ENCODE measurements around the gene GRIN1.

GRIN1 gene

GRCh38 chr9:137149942-137150616 lies 11.1 kb downstream of the GRIN1 start:
- Histone ChIP-seq H3K27me3 (ENCODE audit: control insufficient read depth in 2 of 2, insufficient read depth in 2 of 2, low read length in 2 of 2) (peaks cover 5 to 6% of the 10 kb centered on the region in 2 donors), H3K9ac (ENCODE audit: low read depth in 1 of 2, low read length in 2 of 2) (no peak overlapping the region), H3K4me3 (ENCODE audit: low read length in 2 of 2) (no peak overlapping the region), H3K4me1 (ENCODE audit: control insufficient read depth in 2 of 2, insufficient read depth in 2 of 2, low read length in 2 of 2) (no peaks in the 10 kb centered on the region), H3K36me3 (ENCODE audit: control insufficient read depth in 2 of 2, insufficient read depth in 2 of 2, low read length in 2 of 2) (no peaks in the 10 kb centered on the region), H3K27ac (ENCODE audit: low read depth in 2 of 2, low read length in 2 of 2) (no peak overlapping the region), H3K9me3 (ENCODE audit: control insufficient read depth in 2 of 2, low read length in 2 of 2) (no peaks in the 10 kb centered on the region)

- H3K36me3 ChIP-seq (ENCODE audit: control insufficient read depth in 2 of 2, insufficient read depth in 2 of 2, low read length in 2 of 2): no peaks in the 10 kb centered on the region
- H3K9ac ChIP-seq (ENCODE audit: low read depth in 1 of 2, low read length in 2 of 2): no peak overlapping the region
- H3K27ac ChIP-seq (ENCODE audit: low read depth in 2 of 2, low read length in 2 of 2): no peak overlapping the region
- H3K27me3 ChIP-seq (ENCODE audit: control insufficient read depth in 2 of 2, insufficient read depth in 2 of 2, low read length in 2 of 2): peaks cover 6 to 12% of the 10 kb centered on the region in 2 donors
- H3K9me3 ChIP-seq (ENCODE audit: control insufficient read depth in 2 of 2, low read length in 2 of 2): no peaks in the 10 kb centered on the region
- H3K4me3 ChIP-seq (ENCODE audit: low read length in 2 of 2): no peak overlapping the region
- no peaks in the 10 kb centered on the region for H3K4me1 ChIP-seq (ENCODE audit: control insufficient read depth in 2 of 2, insufficient read depth in 2 of 2, low read length in 2 of 2)
Observed at GRCh38 chr9:137150617-137151457, 11.9 kb downstream of the GRIN1 start.

DNA sequence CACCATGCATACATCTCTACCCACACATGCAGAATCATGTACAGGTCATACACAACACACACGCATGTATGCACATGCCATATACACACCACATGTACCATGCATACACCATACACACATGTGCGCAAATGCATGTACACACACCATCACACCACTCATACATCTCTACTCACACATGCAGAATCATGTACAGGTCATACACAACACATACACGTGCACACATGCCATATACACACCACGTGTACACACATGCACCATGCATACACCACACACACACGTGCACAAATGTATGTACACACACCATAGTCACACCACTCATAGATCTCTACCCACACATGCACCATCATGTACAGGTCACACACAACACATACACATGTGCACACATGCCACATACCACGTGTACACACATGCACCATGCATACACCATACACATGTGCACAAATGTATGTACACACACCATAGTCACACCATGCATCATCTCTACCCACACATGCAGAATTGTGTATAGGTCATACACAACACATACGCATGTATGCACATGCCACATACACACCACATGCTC lies 14.0 kb downstream of the GRIN1 start:
- H3K27ac ChIP-seq (ENCODE audit: low read depth in 2 of 2, low read length in 2 of 2): no peak overlapping the region
- H3K9me3 ChIP-seq (ENCODE audit: control insufficient read depth in 2 of 2, low read length in 2 of 2): no peaks in the 10 kb centered on the region

GRCh38 chr9:137156567-137157375 lies 17.8 kb downstream of the GRIN1 start:
- Histone ChIP-seq H3K9ac (ENCODE audit: low read depth in 1 of 2, low read length in 2 of 2) (no peak overlapping the region), H3K9me3 (ENCODE audit: control insufficient read depth in 2 of 2, low read length in 2 of 2) (no peaks in the 10 kb centered on the region), H3K36me3 (ENCODE audit: control insufficient read depth in 2 of 2, insufficient read depth in 2 of 2, low read length in 2 of 2) (no peaks in the 10 kb centered on the region), H3K27ac (ENCODE audit: low read depth in 2 of 2, low read length in 2 of 2) (no peak overlapping the region), H3K27me3 (ENCODE audit: control insufficient read depth in 2 of 2, insufficient read depth in 2 of 2, low read length in 2 of 2) (peaks cover 33 to 36% of the 10 kb centered on the region in 2 donors), H3K4me1 (ENCODE audit: control insufficient read depth in 2 of 2, insufficient read depth in 2 of 2, low read length in 2 of 2) (peaks cover 4 to 7% of the 10 kb centered on the region in 2 donors), H3K4me3 (ENCODE audit: low read length in 2 of 2) (peak overlapping the region in 1 of 2 donors; percentile 5)

More for the DNA sequence above, 14.0 kb downstream of the GRIN1 start:
- H3K4me1 ChIP-seq (ENCODE audit: control insufficient read depth in 2 of 2, insufficient read depth in 2 of 2, low read length in 2 of 2): peaks cover 3 to 4% of the 10 kb centered on the region in 2 donors
- H3K36me3 ChIP-seq (ENCODE audit: control insufficient read depth in 2 of 2, insufficient read depth in 2 of 2, low read length in 2 of 2): no peaks in the 10 kb centered on the region
- peaks cover 14 to 17% of the 10 kb centered on the region in 2 donors for H3K27me3 ChIP-seq (ENCODE audit: control insufficient read depth in 2 of 2, insufficient read depth in 2 of 2, low read length in 2 of 2)
- H3K9ac ChIP-seq (ENCODE audit: low read depth in 1 of 2, low read length in 2 of 2): no peak overlapping the region
- no peak overlapping the region for H3K4me3 ChIP-seq (ENCODE audit: low read length in 2 of 2)

GRCh38 chr9:137157618-137158415 lies 18.9 kb downstream of the GRIN1 start:
- peaks cover 4 to 7% of the 10 kb centered on the region in 2 donors for H3K4me1 ChIP-seq (ENCODE audit: control insufficient read depth in 2 of 2, insufficient read depth in 2 of 2, low read length in 2 of 2)
- no peak overlapping the region for H3K9ac ChIP-seq (ENCODE audit: low read depth in 1 of 2, low read length in 2 of 2)
- H3K27me3 ChIP-seq (ENCODE audit: control insufficient read depth in 2 of 2, insufficient read depth in 2 of 2, low read length in 2 of 2): peaks cover 33 to 39% of the 10 kb centered on the region in 2 donors

DNA sequence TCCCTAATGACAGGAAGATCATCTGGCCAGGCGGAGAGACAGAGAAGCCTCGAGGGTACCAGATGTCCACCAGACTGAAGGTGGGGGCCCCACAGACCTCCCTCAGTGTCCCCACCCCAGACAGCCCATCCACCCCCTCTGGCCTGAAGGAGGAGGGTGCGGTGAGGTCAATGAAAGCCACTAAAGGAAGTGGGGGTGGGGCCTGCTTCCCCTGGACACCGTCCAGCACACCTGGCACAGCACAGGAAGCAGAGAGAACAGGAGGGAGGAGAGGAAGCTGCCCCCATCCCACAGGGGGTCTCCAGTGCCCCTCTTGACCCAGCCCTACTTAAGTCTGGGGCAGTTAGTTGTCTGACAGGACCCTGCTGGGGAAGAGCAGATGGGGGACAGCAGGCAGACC lies 19.7 kb downstream of the GRIN1 start:
- peaks cover 6 to 9% of the 10 kb centered on the region in 2 donors for H3K4me1 ChIP-seq (ENCODE audit: control insufficient read depth in 2 of 2, insufficient read depth in 2 of 2, low read length in 2 of 2)
- peaks cover 34 to 43% of the 10 kb centered on the region in 2 donors for H3K27me3 ChIP-seq (ENCODE audit: control insufficient read depth in 2 of 2, insufficient read depth in 2 of 2, low read length in 2 of 2)
- no peaks in the 10 kb centered on the region for H3K36me3 ChIP-seq (ENCODE audit: control insufficient read depth in 2 of 2, insufficient read depth in 2 of 2, low read length in 2 of 2)
- H3K9me3 ChIP-seq (ENCODE audit: control insufficient read depth in 2 of 2, low read length in 2 of 2): no peaks in the 10 kb centered on the region
- H3K4me3 ChIP-seq (ENCODE audit: low read length in 2 of 2): no peak overlapping the region
- no peak overlapping the region for H3K27ac ChIP-seq (ENCODE audit: low read depth in 2 of 2, low read length in 2 of 2)
- no peak overlapping the region for H3K9ac ChIP-seq (ENCODE audit: low read depth in 1 of 2, low read length in 2 of 2)

More at GRCh38 chr9:137157618-137158415, 18.9 kb downstream of the GRIN1 start:
- H3K27ac ChIP-seq (ENCODE audit: low read depth in 2 of 2, low read length in 2 of 2): no peak overlapping the region
- no peaks in the 10 kb centered on the region for H3K36me3 ChIP-seq (ENCODE audit: control insufficient read depth in 2 of 2, insufficient read depth in 2 of 2, low read length in 2 of 2)
- H3K9me3 ChIP-seq (ENCODE audit: control insufficient read depth in 2 of 2, low read length in 2 of 2): no peaks in the 10 kb centered on the region
- H3K4me3 ChIP-seq (ENCODE audit: low read length in 2 of 2): no peak overlapping the region

DNA sequence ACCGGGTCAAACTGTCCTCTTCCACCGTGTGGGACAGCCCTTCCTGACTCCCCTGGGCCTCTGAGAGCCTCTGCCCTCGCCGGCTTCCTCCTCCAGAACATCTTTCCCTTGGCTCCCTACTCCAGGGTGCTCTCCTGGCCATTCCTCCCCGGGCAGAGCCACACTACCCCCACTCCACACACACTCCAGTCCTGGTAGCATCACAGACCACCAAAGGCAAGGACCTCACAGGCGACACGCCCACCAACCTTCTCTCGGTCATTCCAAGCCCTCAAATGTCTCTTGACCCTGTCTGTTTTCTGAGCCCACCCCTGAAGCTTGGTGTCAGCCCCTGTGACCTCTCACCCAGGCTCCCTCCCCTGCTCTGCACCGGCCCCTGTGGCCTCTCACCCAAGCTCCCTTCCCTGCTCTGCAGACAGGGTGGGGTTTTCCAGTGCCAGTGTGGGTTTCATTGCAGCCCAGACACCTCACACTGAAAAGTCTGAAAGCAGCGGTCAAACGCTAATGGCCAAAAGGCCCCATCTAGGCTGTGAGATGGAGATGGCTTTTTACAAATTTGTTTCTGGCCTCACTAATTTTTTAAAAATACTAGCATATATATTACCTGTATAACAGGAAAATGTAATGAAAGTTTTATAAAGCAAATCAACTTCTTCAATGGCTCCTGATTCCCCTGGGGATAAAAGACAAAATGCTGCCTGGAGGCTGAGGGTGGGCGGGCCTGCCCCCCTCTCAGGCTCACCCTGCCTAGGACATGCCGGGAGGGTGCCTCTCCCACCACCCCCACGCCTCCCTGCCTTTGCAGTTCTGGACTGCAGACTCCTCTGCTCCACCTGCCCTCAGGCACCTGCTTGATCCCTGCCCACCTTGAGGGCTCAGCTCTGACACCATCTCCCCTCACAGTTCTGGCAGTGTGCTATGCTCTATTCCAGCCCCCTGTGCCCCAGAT lies 20.4 kb downstream of the GRIN1 start:
- H3K27me3 ChIP-seq (ENCODE audit: control insufficient read depth in 2 of 2, insufficient read depth in 2 of 2, low read length in 2 of 2): peaks cover 40 to 45% of the 10 kb centered on the region in 2 donors
- H3K9me3 ChIP-seq (ENCODE audit: control insufficient read depth in 2 of 2, low read length in 2 of 2): no peaks in the 10 kb centered on the region
- no peak overlapping the region for H3K27ac ChIP-seq (ENCODE audit: low read depth in 2 of 2, low read length in 2 of 2)
- H3K36me3 ChIP-seq (ENCODE audit: control insufficient read depth in 2 of 2, insufficient read depth in 2 of 2, low read length in 2 of 2): no peaks in the 10 kb centered on the region
- H3K9ac ChIP-seq (ENCODE audit: low read depth in 1 of 2, low read length in 2 of 2): no peak overlapping the region
- H3K4me1 ChIP-seq (ENCODE audit: control insufficient read depth in 2 of 2, insufficient read depth in 2 of 2, low read length in 2 of 2): peaks cover 6 to 9% of the 10 kb centered on the region in 2 donors
- H3K4me3 ChIP-seq (ENCODE audit: low read length in 2 of 2): no peak overlapping the region

GRCh38 chr9:137160054-137160425 lies 21.1 kb downstream of the GRIN1 start:
- H3K4me3 ChIP-seq (ENCODE audit: low read length in 2 of 2): no peak overlapping the region
- peaks cover 40 to 44% of the 10 kb centered on the region in 2 donors for H3K27me3 ChIP-seq (ENCODE audit: control insufficient read depth in 2 of 2, insufficient read depth in 2 of 2, low read length in 2 of 2)
- H3K4me1 ChIP-seq (ENCODE audit: control insufficient read depth in 2 of 2, insufficient read depth in 2 of 2, low read length in 2 of 2): peaks cover 6 to 9% of the 10 kb centered on the region in 2 donors
- no peak overlapping the region for H3K27ac ChIP-seq (ENCODE audit: low read depth in 2 of 2, low read length in 2 of 2)
- no peaks in the 10 kb centered on the region for H3K36me3 ChIP-seq (ENCODE audit: control insufficient read depth in 2 of 2, insufficient read depth in 2 of 2, low read length in 2 of 2)
- H3K9me3 ChIP-seq (ENCODE audit: control insufficient read depth in 2 of 2, low read length in 2 of 2): no peaks in the 10 kb centered on the region
- H3K9ac ChIP-seq (ENCODE audit: low read depth in 1 of 2, low read length in 2 of 2): no peak overlapping the region
